Caco-2 (cell line): Measurements from ENCODE around the gene NEK2. TPM values are rescaled to one million over a fixed set of nuclear protein-coding genes. Genes with fewer than 3 reads are reported as not detected.

Experiments used
- BruUV-seq: library from RNA; stranded (reverse); fragments of 400-500 nt; replicated peaks from 2 replicates; lab custom pipeline; 2021; lab: Mats Ljungman, UMichigan
- CTCF ChIA-PET: fragments of 300-600 bp; sonication (Branson Sonifier 250); formaldehyde crosslinking; loops from one replicate; lab custom pipeline; 2022; ENCODE audit warnings: antibody characterized with exemption; lab: Charles Lee
- POLR2A ChIA-PET: fragments of 300-600 bp; sonication (Branson Sonifier 250); formaldehyde crosslinking; loops from one replicate; lab custom pipeline; 2022; ENCODE audit warnings: antibody characterized with exemption; lab: Charles Lee
- DNase-seq, 2 experiments: peaks; one replicate each; pipeline versions ENCODE4 v3.0.0 to v3.0.0-alpha.2; 2020 to 2022
- H3K27me3 ChIP-seq: replicated peaks from 2 replicates; pipeline ENCODE4 v1.6.0; 2011; ENCODE audit warnings: low read length; ENCODE audit not compliant: control insufficient read depth, insufficient read depth
- H3K36me3 ChIP-seq: 2 replicates; pipeline ENCODE4 v1.5.1; 2011; ENCODE audit warnings: low read length; ENCODE audit not compliant: control insufficient read depth, insufficient read depth
- H3K4me1 ChIP-seq: fragments of 250-450 bp; sonication (Bioruptor Pico); 2 replicates; pipeline ENCODE4 v1.5.1; 2020; ENCODE audit warnings: mild to moderate bottlenecking
- H3K4me3 ChIP-seq: 2 replicates; pipeline ENCODE4 v1.5.1; 2011; ENCODE audit warnings: low read depth, mild to moderate bottlenecking, control low read depth, low read length
- H3K9me3 ChIP-seq: fragments of 250-450 bp; sonication (Bioruptor Pico); 2 replicates; pipeline ENCODE4 v1.5.1; 2020; ENCODE audit warnings: mild to moderate bottlenecking, moderate library complexity
- H3K27ac Mint-ChIP-seq: one replicate; pipeline ENCODE4 v1.8.0; 2022; ENCODE audit warnings: mixed read lengths; ENCODE audit not compliant: unreplicated experiment
- H3K27me3 Mint-ChIP-seq: one replicate; pipeline ENCODE4 v1.8.0; 2022; ENCODE audit warnings: mixed read lengths; ENCODE audit not compliant: insufficient read depth, unreplicated experiment
- H3K36me3 Mint-ChIP-seq: one replicate; pipeline ENCODE4 v1.8.0; 2022; ENCODE audit warnings: mild to moderate bottlenecking, mixed read lengths; ENCODE audit not compliant: insufficient read depth, unreplicated experiment
- H3K4me1 Mint-ChIP-seq: one replicate; pipeline ENCODE4 v1.8.0; 2022; ENCODE audit warnings: low read depth, mixed read lengths; ENCODE audit not compliant: unreplicated experiment
- H3K4me3 Mint-ChIP-seq: one replicate; pipeline ENCODE4 v1.8.0; 2022; ENCODE audit warnings: mild to moderate bottlenecking, moderate library complexity, mixed read lengths; ENCODE audit not compliant: unreplicated experiment
- H3K9me3 Mint-ChIP-seq: one replicate; pipeline ENCODE4 v1.8.0; 2022; ENCODE audit warnings: mixed read lengths; ENCODE audit not compliant: unreplicated experiment
- CTCF ChIP-seq, 2 experiments: fragments of 200-600 bp in 1 of 2; IDR thresholded peaks; 1 replicate in 1 of 2; 2 replicates in 1 of 2; pipeline versions ENCODE4 v1.5.1 to v1.8.0; 2011 to 2022; ENCODE audit warnings: antibody characterized with exemption in 1 of 2, control low read depth in 1 of 2, inconsistent platforms in 1 of 2, low read depth in 1 of 2, low read length in 1 of 2, mild to moderate bottlenecking in 1 of 2, moderate library complexity in 1 of 2; ENCODE audit not compliant: insufficient read depth in 1 of 2, severe bottlenecking in 1 of 2, unreplicated experiment in 1 of 2
- intact Hi-C: fragments of 100-400 bp; cut with micrococcal nuclease; formaldehyde crosslinking; loops from one replicate; pipeline ENCODE4 v1.10.0; 2022; ENCODE audit not compliant: unreplicated experiment
- total RNA-seq: library from RNA; stranded (reverse); gene quantifications from 2 replicates; pipeline ENCODE4 v1.2.3, GENCODE V29; 2022

NEK2 gene
- total RNA-seq, 1 experiment from 2014 or later = 34.7 TPM

- Histone ChIP-seq H3K4me1 (no peaks in the 10 kb centered on the region), H3K36me3 (no peaks in the 10 kb centered on the region), H3K27me3 (no peaks in the 10 kb centered on the region), H3K4me3 (no peak overlapping the region), H3K9me3 (no peaks in the 10 kb centered on the region)
- Mint-ChIP-seq H3K9me3 (peaks cover under 1% of the 10 kb centered on the region), H3K27me3 (no peaks in the 10 kb centered on the region), H3K4me3 (no peak overlapping the region), H3K27ac (no peak overlapping the region), H3K4me1 (no peaks in the 10 kb centered on the region), H3K36me3 (peaks cover 6% of the 10 kb centered on the region)
- no TSS peak for BruUV-seq
- DNase-seq = no peak
- POLR2A ChIA-PET = no interaction called here
- CTCF ChIA-PET = no interaction called here
- intact Hi-C loops = no loop called here
- no peak for TF ChIP-seq CTCF (IDR thresholded peaks at IDR 0.05; ENCODE audit: insufficient read depth in 1 of 2, low read depth in 1 of 2, low read length in 1 of 2, severe bottlenecking in 1 of 2, unreplicated experiment in 1 of 2)
These were observed 13.0 kb upstream of the NEK2 start for GRCh38 chr1:211688421-211688820.

GRCh38 chr1:211687462-211688215 lies 12.2 kb upstream of the NEK2 start:
- Histone ChIP-seq H3K4me1 (no peaks in the 10 kb centered on the region), H3K9me3 (no peaks in the 10 kb centered on the region), H3K27me3 (no peaks in the 10 kb centered on the region), H3K4me3 (no peak overlapping the region), H3K36me3 (no peaks in the 10 kb centered on the region)
- Mint-ChIP-seq H3K4me3 (no peak overlapping the region), H3K27ac (no peak overlapping the region), H3K36me3 (peaks cover 6% of the 10 kb centered on the region), H3K9me3 (no peaks in the 10 kb centered on the region), H3K27me3 (no peaks in the 10 kb centered on the region), H3K4me1 (no peaks in the 10 kb centered on the region)
- TF ChIP-seq CTCF (IDR thresholded peaks at IDR 0.05; ENCODE audit: insufficient read depth in 1 of 2, low read depth in 1 of 2, low read length in 1 of 2, severe bottlenecking in 1 of 2, unreplicated experiment in 1 of 2) = no peak
- BruUV-seq = no TSS peak
- ChIA-PET CTCF (no interaction called here), POLR2A (no interaction called here)
- DNase-seq = no peak
- intact Hi-C loops = no loop called here

- no peak overlapping the region for H3K4me3 ChIP-seq
- no peaks in the 10 kb centered on the region for H3K36me3 ChIP-seq
- Mint-ChIP-seq H3K4me3 (no peak overlapping the region), H3K9me3 (no peaks in the 10 kb centered on the region), H3K36me3 (peaks cover 6% of the 10 kb centered on the region), H3K27me3 (no peaks in the 10 kb centered on the region), H3K27ac (no peak overlapping the region), H3K4me1 (peaks cover 4% of the 10 kb centered on the region)
- ChIA-PET CTCF (no interaction called here), POLR2A (no interaction called here)
- H3K9me3 ChIP-seq = no peaks in the 10 kb centered on the region
- TF ChIP-seq CTCF (IDR thresholded peaks at IDR 0.05; ENCODE audit: insufficient read depth in 1 of 2, low read depth in 1 of 2, low read length in 1 of 2, severe bottlenecking in 1 of 2, unreplicated experiment in 1 of 2) = no peak
- H3K27me3 ChIP-seq = no peaks in the 10 kb centered on the region
- DNase-seq = no peak
- no TSS peak for BruUV-seq
- intact Hi-C loops = no loop called here
- no peaks in the 10 kb centered on the region for H3K4me1 ChIP-seq
These were observed 10.4 kb upstream of the NEK2 start for GRCh38 chr1:211685823-211686222.
